ENCODE measurements around the gene RUNX2. TPM values are rescaled to one million over a fixed set of nuclear protein-coding genes. Genes with fewer than 3 reads are reported as not detected.

The RUNX2 gene
- total RNA-seq, result under 0.01 TPM in 1 of 2 replicates, not detected in the other

DNA sequence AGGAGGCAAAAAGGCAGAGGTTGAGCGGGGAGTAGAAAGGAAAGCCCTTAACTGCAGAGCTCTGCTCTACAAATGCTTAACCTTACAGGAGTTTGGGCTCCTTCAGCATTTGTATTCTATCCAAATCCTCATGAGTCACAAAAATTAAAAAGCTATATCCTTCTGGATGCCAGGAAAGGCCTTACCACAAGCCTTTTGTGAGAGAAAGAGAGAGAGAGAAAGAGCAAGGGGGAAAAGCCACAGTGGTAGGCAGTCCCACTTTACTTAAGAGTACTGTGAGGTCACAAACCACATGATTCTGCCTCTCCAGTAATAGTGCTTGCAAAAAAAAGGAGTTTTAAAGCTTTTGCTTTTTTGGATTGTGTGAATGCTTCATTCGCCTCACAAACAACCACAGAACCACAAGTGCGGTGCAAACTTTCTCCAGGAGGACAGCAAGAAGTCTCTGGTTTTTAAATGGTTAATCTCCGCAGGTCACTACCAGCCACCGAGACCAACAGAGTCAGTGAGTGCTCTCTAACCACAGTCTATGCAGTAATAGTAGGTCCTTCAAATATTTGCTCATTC is at the start of gene RUNX2:
Gene RUNX2, plus strand, starts transcription at position 375 of the 567 bp plus-strand sequence. CDS start 397 bp downstream, outside the sequence.

DNA sequence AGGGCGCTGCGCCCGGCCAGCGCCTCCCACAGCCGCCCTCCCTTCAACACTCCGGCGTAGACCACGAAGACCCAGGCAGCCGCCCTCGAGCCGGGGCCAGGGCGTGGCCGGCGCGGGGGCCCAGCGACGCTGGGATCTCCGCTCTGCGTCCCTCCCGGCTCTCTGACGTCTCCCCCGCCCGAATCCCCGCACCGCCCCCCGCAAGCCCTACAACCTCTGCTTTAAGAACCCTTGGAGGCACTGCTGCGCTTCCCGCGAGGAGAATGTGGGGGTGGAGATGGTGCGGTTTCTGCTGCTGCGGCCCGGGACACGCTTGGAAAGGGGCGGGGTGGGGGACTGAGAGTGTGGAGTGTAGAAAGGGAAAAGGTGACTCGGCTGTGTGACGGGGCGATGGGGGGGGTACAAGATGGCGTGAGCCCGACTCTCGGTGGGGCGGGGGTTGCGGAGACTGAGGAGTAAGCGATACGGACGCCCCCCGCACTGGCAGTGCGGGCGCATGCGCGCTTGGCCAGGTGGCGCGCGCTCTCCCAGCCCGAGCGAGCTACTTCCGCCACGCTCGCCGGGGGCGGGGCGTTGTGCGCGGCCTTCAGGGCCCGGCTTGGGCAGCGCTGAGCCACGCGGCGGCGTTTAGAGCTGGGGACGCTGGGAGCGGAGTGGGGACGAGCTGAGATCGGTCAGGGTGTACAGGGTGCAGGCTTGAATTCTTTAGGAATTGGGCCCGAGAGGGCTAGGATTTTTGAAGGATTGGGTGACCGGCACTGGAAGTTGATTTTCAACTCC is 49.6 kb downstream of the RUNX2 start, which contains the start of gene SUPT3H:
Gene SUPT3H, minus strand, starts transcription at position 381 of the 780 bp plus-strand sequence.

Other genes starting within 250 kb of the RUNX2 start
- gene SUPT3H, start 49.6 kb downstream of the RUNX2 start, total RNA-seq, result 1.6 and 4.8 TPM in 2 replicates